ENCODE results near the gene CSRP3. TPM values are rescaled to one million over a fixed set of nuclear protein-coding genes. Genes with fewer than 3 reads are reported as not detected.

CSRP3 gene
- total RNA-seq, 1 donor from 2014 or later: not detected

GRCh38 chr11:19232910-19233503, 31.2 kb upstream of the CSRP3 start:
- Mint-ChIP-seq H3K27ac (ENCODE audit: unreplicated experiment) (no peak overlapping the region), H3K9me3 (ENCODE audit: unreplicated experiment) (no peaks in the 10 kb centered on the region), H3K4me1 (ENCODE audit: unreplicated experiment) (no peaks in the 10 kb centered on the region), H3K4me3 (ENCODE audit: unreplicated experiment) (no peak overlapping the region), H3K27me3 (ENCODE audit: unreplicated experiment) (no peaks in the 10 kb centered on the region), H3K36me3 (ENCODE audit: unreplicated experiment) (no peaks in the 10 kb centered on the region)
- no peak for TF ChIP-seq CTCF (IDR thresholded peaks at IDR 0.05)
- no peak for DNase-seq (ENCODE audit: extremely low spot score, unreplicated experiment)

GRCh38 chr11:19229671-19230070, 27.9 kb upstream of the CSRP3 start:
- no peak for TF ChIP-seq CTCF (IDR thresholded peaks at IDR 0.05)
- H3K36me3 Mint-ChIP-seq (ENCODE audit: unreplicated experiment): peaks cover under 1% of the 10 kb centered on the region
- no peak overlapping the region for H3K4me3 Mint-ChIP-seq (ENCODE audit: unreplicated experiment)
- no peaks in the 10 kb centered on the region for H3K9me3 Mint-ChIP-seq (ENCODE audit: unreplicated experiment)
- H3K27ac Mint-ChIP-seq (ENCODE audit: unreplicated experiment): no peak overlapping the region
- H3K27me3 Mint-ChIP-seq (ENCODE audit: unreplicated experiment): no peaks in the 10 kb centered on the region
- no peak for DNase-seq (ENCODE audit: extremely low spot score, unreplicated experiment)
- H3K4me1 Mint-ChIP-seq (ENCODE audit: unreplicated experiment): no peaks in the 10 kb centered on the region

- H3K36me3 Mint-ChIP-seq (ENCODE audit: unreplicated experiment): peaks cover 3% of the 10 kb centered on the region
- H3K4me3 Mint-ChIP-seq (ENCODE audit: unreplicated experiment): no peak overlapping the region
- DNase-seq (ENCODE audit: extremely low spot score, unreplicated experiment): no peak
- H3K9me3 Mint-ChIP-seq (ENCODE audit: unreplicated experiment): no peaks in the 10 kb centered on the region
- H3K4me1 Mint-ChIP-seq (ENCODE audit: unreplicated experiment): no peaks in the 10 kb centered on the region
- TF ChIP-seq CTCF (IDR thresholded peaks at IDR 0.05): no peak
- H3K27me3 Mint-ChIP-seq (ENCODE audit: unreplicated experiment): no peaks in the 10 kb centered on the region
- H3K27ac Mint-ChIP-seq (ENCODE audit: unreplicated experiment): no peak overlapping the region
Observed at GRCh38 chr11:19228968-19229367, 27.2 kb upstream of the CSRP3 start.

GRCh38 chr11:19226378-19227195, 24.8 kb upstream of the CSRP3 start:
- H3K27ac Mint-ChIP-seq (ENCODE audit: unreplicated experiment): no peak overlapping the region
- no peaks in the 10 kb centered on the region for H3K27me3 Mint-ChIP-seq (ENCODE audit: unreplicated experiment)
- no peak for TF ChIP-seq CTCF (IDR thresholded peaks at IDR 0.05)

GRCh38 chr11:19225581-19225980, 23.8 kb upstream of the CSRP3 start:
- no peak for DNase-seq (ENCODE audit: extremely low spot score, unreplicated experiment)
- H3K9me3 Mint-ChIP-seq (ENCODE audit: unreplicated experiment): no peaks in the 10 kb centered on the region
- no peaks in the 10 kb centered on the region for H3K27me3 Mint-ChIP-seq (ENCODE audit: unreplicated experiment)
- no peak overlapping the region for H3K27ac Mint-ChIP-seq (ENCODE audit: unreplicated experiment)
- H3K4me3 Mint-ChIP-seq (ENCODE audit: unreplicated experiment): no peak overlapping the region
- peaks cover 3% of the 10 kb centered on the region for H3K36me3 Mint-ChIP-seq (ENCODE audit: unreplicated experiment)
- H3K4me1 Mint-ChIP-seq (ENCODE audit: unreplicated experiment): no peaks in the 10 kb centered on the region
- no peak for TF ChIP-seq CTCF (IDR thresholded peaks at IDR 0.05)

More at GRCh38 chr11:19226378-19227195, 24.8 kb upstream of the CSRP3 start:
- Mint-ChIP-seq H3K4me3 (ENCODE audit: unreplicated experiment) (no peak overlapping the region), H3K4me1 (ENCODE audit: unreplicated experiment) (no peaks in the 10 kb centered on the region), H3K36me3 (ENCODE audit: unreplicated experiment) (peaks cover 3% of the 10 kb centered on the region), H3K9me3 (ENCODE audit: unreplicated experiment) (no peaks in the 10 kb centered on the region)
- no peak for DNase-seq (ENCODE audit: extremely low spot score, unreplicated experiment)

All from osteocyte (in vitro differentiated cells).